Esophagus (tissue), 2 donors: ENCODE data around the gene STX8. TPM values are rescaled to one million over a fixed set of nuclear protein-coding genes. Genes with fewer than 3 reads are reported as not detected.

Source experiments
- H3K27ac ChIP-seq, 2 donors: one replicate each; pipeline ENCODE4 v1.5.1; 2013; ENCODE audit warnings: low read depth in 2 of 2, mild to moderate bottlenecking in 2 of 2, inconsistent platforms in 1 of 2, low read length in 1 of 2, moderate library complexity in 1 of 2
- H3K27me3 ChIP-seq, 2 donors: one replicate each; pipeline ENCODE4 v1.6.1; 2013; ENCODE audit warnings: low read length in 2 of 2, control low read depth in 1 of 2, mild to moderate bottlenecking in 1 of 2; ENCODE audit not compliant: insufficient read depth in 2 of 2, control insufficient read depth in 1 of 2
- H3K36me3 ChIP-seq, 2 donors: one replicate each; pipeline ENCODE4 v1.6.1; 2013; ENCODE audit warnings: low read length in 1 of 2; ENCODE audit not compliant: control insufficient read depth in 2 of 2, insufficient read depth in 2 of 2
- H3K4me1 ChIP-seq, 2 donors: one replicate each; pipeline ENCODE4 v1.6.1; 2013; ENCODE audit warnings: low read length in 1 of 2; ENCODE audit not compliant: control insufficient read depth in 2 of 2, insufficient read depth in 2 of 2
- H3K4me3 ChIP-seq, 2 donors: one replicate each; pipeline ENCODE4 v1.5.1; 2013; ENCODE audit warnings: low read length in 2 of 2, mild to moderate bottlenecking in 2 of 2, low read depth in 1 of 2, moderate library complexity in 1 of 2
- H3K9me3 ChIP-seq, 2 donors: one replicate each; pipeline ENCODE4 v1.6.1; 2013; ENCODE audit warnings: mild to moderate bottlenecking in 2 of 2, low read depth in 1 of 2, low read length in 1 of 2, moderate library complexity in 1 of 2; ENCODE audit not compliant: control insufficient read depth in 2 of 2, insufficient read depth in 1 of 2
- WGBS, 2 donors: extraction: QIAGEN DNeasy Blood & Tissue Kit; methylation state at CpG; one replicate each; pipeline ENCODE4 v1.1.7; 2013; 5-methylcytosine and 5-hydroxymethylcytosine counted together
- polyA plus RNA-seq, 2 donors: library from polyadenylated mRNA; stranded (reverse); fragments of 200-250 nt; gene quantifications; one replicate each; pipeline ENCODE4 v1.2.3, GENCODE V29; 2013
- donor health status: healthy with polysubstance abuse.
- donor health status: Bipolar disorder and iron deficiency.

Gene STX8
- polyA plus RNA-seq, 2 donors, result 37.0 to 44.8 TPM

- Histone ChIP-seq H3K4me1 (no peaks in the 10 kb centered on the region), H3K27me3 (no peaks in the 10 kb centered on the region), H3K27ac (no peak overlapping the region), H3K9me3 (no peaks in the 10 kb centered on the region), H3K4me3 (no peak overlapping the region), H3K36me3 (no peaks in the 10 kb centered on the region)
- 66 to 74% methylated on average over 8 to 9 of the region's 9 CpGs for WGBS, 2 donors
These were observed 55.9 kb downstream of the STX8 start for GRCh38 chr17:9519583-9520272.

GRCh38 chr17:9517396-9517795, 58.2 kb downstream of the STX8 start:
- Histone ChIP-seq H3K9me3 (no peaks in the 10 kb centered on the region), H3K4me1 (no peaks in the 10 kb centered on the region), H3K4me3 (no peak overlapping the region), H3K27ac (no peak overlapping the region), H3K36me3 (no peaks in the 10 kb centered on the region), H3K27me3 (no peaks in the 10 kb centered on the region)
- WGBS, 2 donors, result 75 to 96% methylated on average over 1 of the region's 1 CpG

GRCh38 chr17:9513266-9513665, 62.4 kb downstream of the STX8 start:
- no peaks in the 10 kb centered on the region for H3K36me3 ChIP-seq
- no peaks in the 10 kb centered on the region for H3K9me3 ChIP-seq
- WGBS, 2 donors, result 90 to 95% methylated on average over 2 of the region's 2 CpGs
- H3K4me3 ChIP-seq, result no peak overlapping the region
- no peak overlapping the region for H3K27ac ChIP-seq
- no peaks in the 10 kb centered on the region for H3K27me3 ChIP-seq
- H3K4me1 ChIP-seq, result no peaks in the 10 kb centered on the region

- 52 to 66% methylated on average over 4 of the region's 4 CpGs for WGBS, 2 donors
- H3K27me3 ChIP-seq, result no peaks in the 10 kb centered on the region
- H3K36me3 ChIP-seq, result no peaks in the 10 kb centered on the region
- H3K9me3 ChIP-seq, result peaks cover 0 to under 1% of the 10 kb centered on the region in 2 donors
- H3K27ac ChIP-seq, result peak overlapping the region in 1 of 2 donors; percentile 22
- H3K4me1 ChIP-seq, result no peaks in the 10 kb centered on the region
- H3K4me3 ChIP-seq, result no peak overlapping the region
These were observed 63.1 kb downstream of the STX8 start for GRCh38 chr17:9512323-9513168.

- no peaks in the 10 kb centered on the region for H3K4me1 ChIP-seq
- H3K27ac ChIP-seq, result no peak overlapping the region
- H3K27me3 ChIP-seq, result no peaks in the 10 kb centered on the region
- peaks cover 3 to 4% of the 10 kb centered on the region in 2 donors for H3K9me3 ChIP-seq
- WGBS, 2 donors, result 72 to 85% methylated on average over 1 of the region's 1 CpG
- H3K4me3 ChIP-seq, result no peak overlapping the region
- no peaks in the 10 kb centered on the region for H3K36me3 ChIP-seq
These were observed 66.3 kb downstream of the STX8 start for GRCh38 chr17:9509236-9509816.

- Histone ChIP-seq H3K4me1 (no peaks in the 10 kb centered on the region), H3K4me3 (no peak overlapping the region), H3K9me3 (no peaks in the 10 kb centered on the region), H3K27ac (no peak overlapping the region), H3K27me3 (no peaks in the 10 kb centered on the region), H3K36me3 (no peaks in the 10 kb centered on the region)
- WGBS, 2 donors, result 85 to 91% methylated on average over 5 of the region's 5 CpGs
These were observed 76.6 kb downstream of the STX8 start for GRCh38 chr17:9499041-9499440.

GRCh38 chr17:9498490-9498889, 77.1 kb downstream of the STX8 start:
- WGBS, 2 donors, result 89 to 93% methylated on average over 3 of the region's 3 CpGs
- H3K36me3 ChIP-seq, result no peaks in the 10 kb centered on the region
- H3K27ac ChIP-seq, result no peak overlapping the region
- no peaks in the 10 kb centered on the region for H3K27me3 ChIP-seq
- H3K9me3 ChIP-seq, result no peaks in the 10 kb centered on the region
- H3K4me3 ChIP-seq, result no peak overlapping the region
- no peaks in the 10 kb centered on the region for H3K4me1 ChIP-seq

- H3K27me3 ChIP-seq, result no peaks in the 10 kb centered on the region
- peaks cover 0 to 2% of the 10 kb centered on the region in 2 donors for H3K36me3 ChIP-seq
- H3K4me3 ChIP-seq, result no peak overlapping the region
- 94 to 99% methylated on average over 5 of the region's 5 CpGs for WGBS, 2 donors
- H3K4me1 ChIP-seq, result no peaks in the 10 kb centered on the region
- H3K27ac ChIP-seq, result no peak overlapping the region
- H3K9me3 ChIP-seq, result no peaks in the 10 kb centered on the region
These were observed 87.1 kb downstream of the STX8 start for GRCh38 chr17:9488556-9488955.

GRCh38 chr17:9487406-9487805, 88.2 kb downstream of the STX8 start:
- 90 to 92% methylated on average over 7 of the region's 7 CpGs for WGBS, 2 donors

More at GRCh38 chr17:9487406-9487805, 88.2 kb downstream of the STX8 start:
- Histone ChIP-seq H3K9me3 (no peaks in the 10 kb centered on the region), H3K27ac (no peak overlapping the region), H3K27me3 (no peaks in the 10 kb centered on the region), H3K36me3 (peaks cover 0 to 2% of the 10 kb centered on the region in 2 donors), H3K4me1 (no peaks in the 10 kb centered on the region), H3K4me3 (no peak overlapping the region)
